Activated CD4-positive, alpha-beta T cell treated with anti-CD3 and anti-CD28 coated beads for 36 hours (primary cell): ENCODE results near the gene SDE2. TPM values are rescaled to one million over a fixed set of nuclear protein-coding genes. Genes with fewer than 3 reads are reported as not detected.
"Not testable (repeated sequence)": the region's sequence is repeated elsewhere in the genome, so short reads cannot be mapped to it uniquely, and the experiment has no call there.

ENCODE experiments used
- ATAC-seq: fragments of 200-7000 bp; cut with Tn5 transposase; one replicate; pipeline ENCODE4 v1.10.0; 2021; ENCODE audit warnings: mild to moderate bottlenecking, moderate library complexity
- CTCF ChIA-PET: fragments of 350-600 bp; sonication (Branson Sonifier 250); formaldehyde crosslinking; loops from one replicate; lab custom pipeline; 2021; ENCODE audit warnings: antibody characterized with exemption; lab: Charles Lee
- POLR2A ChIA-PET: fragments of 350-600 bp; sonication (Branson Sonifier 250); formaldehyde crosslinking; loops from one replicate; lab custom pipeline; 2021; ENCODE audit warnings: antibody characterized with exemption, inconsistent platforms; lab: Charles Lee
- DNase-seq: peaks from one replicate; pipeline ENCODE4 v3.0.0-alpha.2; 2020
- H3K27ac Mint-ChIP-seq: one replicate; pipeline ENCODE4 v1.8.0; 2021; ENCODE audit warnings: mixed read lengths
- H3K27me3 Mint-ChIP-seq: one replicate; pipeline ENCODE4 v1.8.0; 2021; ENCODE audit warnings: mixed read lengths
- H3K36me3 Mint-ChIP-seq: one replicate; pipeline ENCODE4 v1.8.0; 2021; ENCODE audit warnings: low read depth, mixed read lengths
- H3K4me1 Mint-ChIP-seq: one replicate; pipeline ENCODE4 v1.8.0; 2021; ENCODE audit warnings: mixed read lengths
- H3K4me3 Mint-ChIP-seq: one replicate; pipeline ENCODE4 v1.8.0; 2021; ENCODE audit warnings: mild to moderate bottlenecking, moderate library complexity, mixed read lengths
- H3K9me3 Mint-ChIP-seq: one replicate; pipeline ENCODE4 v1.8.0; 2021; ENCODE audit warnings: low read depth, mixed read lengths
- intact Hi-C, 2 experiments: fragments of 100-400 bp; cut with DNase I in 1 of 2; cut with micrococcal nuclease in 1 of 2; formaldehyde crosslinking; loops; one replicate each; pipeline versions ENCODE4 v1.14.2 to v1.15.1; 2022 to 2024; cut with DNase I, micrococcal nuclease
- total RNA-seq, 2 experiments: library from RNA; stranded (reverse); gene quantifications; one replicate each; pipeline ENCODE4 v1.2.3, GENCODE V29; 2021

SDE2 gene
- total RNA-seq, 2 experiments from 2014 or later = 13.5 to 15.0 TPM

DNA sequence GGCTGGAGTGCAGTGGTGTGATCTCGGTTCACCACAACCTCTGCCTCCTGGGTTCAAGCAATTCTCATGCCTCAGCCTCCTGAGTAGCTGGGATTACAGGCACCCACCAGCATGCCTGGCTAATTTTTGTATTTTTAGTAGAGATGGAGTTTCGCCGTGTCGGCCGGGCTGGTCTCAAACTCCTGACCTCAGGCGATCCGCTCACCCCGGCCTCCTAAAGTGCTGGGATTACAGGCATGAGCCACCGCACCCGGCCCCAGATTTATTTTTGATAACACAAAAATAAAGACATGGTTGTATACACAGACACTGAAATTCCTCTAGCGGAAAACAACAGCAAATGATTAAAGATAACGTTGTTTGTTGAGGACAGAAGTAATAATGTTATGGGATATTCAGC, 24.0 kb downstream of the SDE2 start:
- H3K4me1 Mint-ChIP-seq, H3K27ac Mint-ChIP-seq, H3K9me3 Mint-ChIP-seq, H3K36me3 Mint-ChIP-seq, ATAC-seq, H3K4me3 Mint-ChIP-seq, H3K27me3 Mint-ChIP-seq, DNase-seq: not testable (repeated sequence)
- intact Hi-C loops = loop anchor here (5.0 to 10.0 kb wide), 3 partner anchors 53 to 320 kb away; partner anchors contain the start of genes ENAH (in 1 of the 2), PYCR2 (in 1 of the 2) and SRP9 (in 1 of the 2)
- ChIA-PET POLR2A (interaction anchor here (0.6 kb wide), 1 partner anchor 497 kb away, joined by 3 read pairs; no protein-coding TSS in a partner anchor), CTCF (interaction anchor here (0.7 to 2.5 kb wide), 11 partner anchors 9 to 502 kb away, joined by 3 to 17 read pairs (median 4); no protein-coding TSS in a partner anchor)

DNA sequence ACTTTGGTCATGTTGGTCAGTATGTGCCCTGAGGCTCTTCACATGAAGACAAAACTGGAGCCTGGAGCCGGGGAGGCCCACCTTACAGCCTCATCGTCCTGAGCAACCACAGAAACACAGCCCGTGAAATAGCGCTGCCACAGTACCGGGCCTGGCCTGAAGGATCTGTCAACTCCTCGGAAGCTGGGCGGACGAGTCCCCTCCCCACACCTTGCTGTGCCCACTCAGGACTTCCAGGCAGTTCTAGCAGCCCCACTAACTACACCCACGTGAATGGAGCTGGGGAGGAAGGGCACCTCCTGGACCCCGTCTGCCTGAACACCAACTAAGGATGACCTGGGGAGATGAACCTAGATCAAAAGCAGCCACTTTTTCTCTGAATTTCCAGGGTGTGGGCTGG, 24.7 kb downstream of the SDE2 start:
- H3K36me3 Mint-ChIP-seq = peaks cover 4% of the 10 kb centered on the region
- ChIA-PET CTCF (interaction anchor here (0.7 to 2.5 kb wide), 8 partner anchors 10 to 501 kb away, joined by 3 to 17 read pairs (median 4); no protein-coding TSS in a partner anchor), POLR2A (interaction anchor here (0.6 to 0.7 kb wide), 2 partner anchors 393 to 496 kb away, joined by 3 read pairs; no protein-coding TSS in a partner anchor)
- H3K9me3 Mint-ChIP-seq = no peaks in the 10 kb centered on the region
- DNase-seq = no peak
- H3K4me1 Mint-ChIP-seq = peaks cover 4% of the 10 kb centered on the region
- ATAC-seq = no peak
- no peak overlapping the region for H3K27ac Mint-ChIP-seq
- H3K4me3 Mint-ChIP-seq = no peak overlapping the region
- intact Hi-C loops = loop anchor here (5.0 to 10.0 kb wide), 2 partner anchors 62 to 320 kb away; partner anchors contain the start of gene ENAH (in 1 of the 2)
- no peaks in the 10 kb centered on the region for H3K27me3 Mint-ChIP-seq

DNA sequence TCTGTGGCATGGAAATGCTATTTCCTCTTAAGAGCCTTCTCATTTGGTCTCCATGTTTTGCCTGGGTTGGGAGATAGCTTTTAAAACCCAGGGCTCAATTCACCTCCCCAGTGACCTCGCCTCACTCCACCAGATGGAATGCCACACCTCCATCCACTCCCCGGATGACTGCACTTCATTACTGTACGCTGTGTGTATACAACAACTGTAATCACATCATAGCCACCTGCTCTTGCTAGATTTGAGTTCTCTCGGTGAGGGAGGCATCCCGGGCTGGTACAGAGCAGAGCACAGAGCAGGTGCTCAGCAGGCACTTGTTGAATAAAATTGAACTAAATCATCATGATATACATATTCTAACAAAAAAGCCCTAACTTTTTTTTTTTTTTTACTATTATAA, 26.0 kb downstream of the SDE2 start:
- CTCF ChIA-PET = interaction anchor here (0.9 to 3.0 kb wide), 5 partner anchors 10 to 491 kb away, joined by 3 to 14 read pairs (median 4); no protein-coding TSS in a partner anchor
- ATAC-seq (no peak), DNase-seq (no peak)
- intact Hi-C loops = loop anchor here (5.0 to 10.0 kb wide), 2 partner anchors 61 to 318 kb away; partner anchors contain the start of gene ENAH (in 1 of the 2)
- no peaks in the 10 kb centered on the region for H3K9me3 Mint-ChIP-seq
- no peaks in the 10 kb centered on the region for H3K27me3 Mint-ChIP-seq
- no peak overlapping the region for H3K27ac Mint-ChIP-seq
- no peak overlapping the region for H3K4me3 Mint-ChIP-seq
- H3K36me3 Mint-ChIP-seq = peaks cover 4% of the 10 kb centered on the region
- peaks cover 4% of the 10 kb centered on the region for H3K4me1 Mint-ChIP-seq
- POLR2A ChIA-PET = interaction anchor here (0.6 kb wide), 1 partner anchor 164 kb away, joined by 3 read pairs; no protein-coding TSS in a partner anchor

DNA sequence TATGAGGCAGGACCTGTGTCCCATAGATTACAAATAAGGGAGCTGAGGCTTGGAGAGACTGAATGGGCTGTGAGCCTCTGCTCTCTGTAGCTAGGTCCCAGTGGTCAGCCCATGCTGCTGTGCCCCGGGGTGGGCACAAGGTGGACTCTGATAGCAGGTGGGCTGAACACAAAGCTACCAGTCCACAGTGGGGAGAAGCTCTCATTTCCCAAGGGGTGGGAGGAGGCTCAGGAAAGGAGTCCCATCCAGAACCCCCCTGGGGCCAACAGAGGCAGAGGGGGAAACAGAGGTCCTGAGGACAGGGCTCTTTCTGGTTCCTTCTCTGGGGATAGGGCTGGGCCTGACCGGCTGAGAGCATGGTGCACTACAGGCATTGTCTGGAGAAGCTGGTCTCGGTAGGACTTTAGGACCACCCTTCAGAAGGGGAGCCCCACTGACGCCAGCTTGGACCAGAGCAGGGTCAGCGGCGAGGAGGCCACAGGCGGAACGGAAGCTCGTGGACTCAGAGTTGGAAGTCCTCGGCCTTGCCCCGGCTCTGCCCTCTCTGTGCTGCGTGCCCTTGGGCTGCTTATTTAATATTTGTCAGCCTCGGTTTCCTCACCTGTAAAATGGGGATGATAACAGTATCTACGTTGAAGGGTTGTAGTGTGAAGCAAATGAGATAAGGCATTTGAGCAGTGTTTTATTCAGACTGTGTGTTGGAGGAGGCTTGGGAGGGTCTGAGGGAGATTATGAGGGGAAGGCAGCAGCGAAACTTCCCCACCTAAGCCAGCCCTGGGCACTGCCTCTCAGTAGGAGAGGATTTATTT, 26.6 kb downstream of the SDE2 start:
- peaks cover 4% of the 10 kb centered on the region for H3K36me3 Mint-ChIP-seq
- no peak overlapping the region for H3K4me3 Mint-ChIP-seq
- H3K9me3 Mint-ChIP-seq = no peaks in the 10 kb centered on the region
- POLR2A ChIA-PET = interaction anchor here (0.6 kb wide), 2 partner anchors 37 to 164 kb away, joined by 3 read pairs; no protein-coding TSS in a partner anchor
- peaks cover 4% of the 10 kb centered on the region for H3K4me1 Mint-ChIP-seq
- H3K27me3 Mint-ChIP-seq = no peaks in the 10 kb centered on the region
- intact Hi-C loops = loop anchor here (5.0 to 10.0 kb wide), 2 partner anchors 60 to 318 kb away; partner anchors contain the start of gene ENAH (in 1 of the 2)
- H3K27ac Mint-ChIP-seq = no peak overlapping the region
- ATAC-seq (no peak), DNase-seq (no peak)
- CTCF ChIA-PET = interaction anchor here (0.8 to 3.0 kb wide), 6 partner anchors 9 to 498 kb away, joined by 3 to 14 read pairs (median 4); no protein-coding TSS in a partner anchor

DNA sequence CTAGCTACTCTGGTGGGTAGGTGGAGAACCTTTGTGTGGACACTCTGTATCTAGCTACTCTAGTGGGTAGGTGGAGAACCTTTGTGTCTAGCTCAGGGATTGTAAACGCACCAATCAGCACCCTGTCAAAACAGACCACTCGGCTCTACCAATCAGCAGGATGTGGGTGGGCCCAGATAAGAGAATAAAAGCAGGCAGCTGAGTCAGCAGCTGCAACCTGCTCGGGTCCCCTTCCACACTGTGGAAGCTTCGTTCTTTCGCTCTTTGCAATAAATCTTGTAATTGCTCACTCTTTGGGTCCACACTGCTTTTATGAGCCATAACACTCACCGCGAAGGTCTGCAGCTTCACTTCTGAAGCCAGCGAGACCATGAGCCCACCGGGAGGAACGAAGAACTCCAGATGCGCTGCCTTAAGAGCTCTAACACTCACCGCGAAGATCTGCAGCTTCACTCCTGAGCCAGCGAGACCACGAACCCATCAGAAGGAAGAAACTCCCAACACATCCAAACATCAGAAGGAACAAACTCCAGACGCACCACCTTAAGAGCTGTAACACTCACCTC, 28.5 kb downstream of the SDE2 start:
- H3K9me3 Mint-ChIP-seq, ATAC-seq, H3K36me3 Mint-ChIP-seq, DNase-seq, H3K27me3 Mint-ChIP-seq, POLR2A ChIA-PET, H3K27ac Mint-ChIP-seq, H3K4me1 Mint-ChIP-seq, H3K4me3 Mint-ChIP-seq: not testable (repeated sequence)
- intact Hi-C loops = loop anchor here (5.0 to 10.0 kb wide), 2 partner anchors 58 to 316 kb away; partner anchors contain the start of gene ENAH (in 1 of the 2)
- CTCF ChIA-PET = interaction anchor here (0.6 to 0.9 kb wide), 3 partner anchors 9 to 502 kb away, joined by 3 read pairs; no protein-coding TSS in a partner anchor

DNA sequence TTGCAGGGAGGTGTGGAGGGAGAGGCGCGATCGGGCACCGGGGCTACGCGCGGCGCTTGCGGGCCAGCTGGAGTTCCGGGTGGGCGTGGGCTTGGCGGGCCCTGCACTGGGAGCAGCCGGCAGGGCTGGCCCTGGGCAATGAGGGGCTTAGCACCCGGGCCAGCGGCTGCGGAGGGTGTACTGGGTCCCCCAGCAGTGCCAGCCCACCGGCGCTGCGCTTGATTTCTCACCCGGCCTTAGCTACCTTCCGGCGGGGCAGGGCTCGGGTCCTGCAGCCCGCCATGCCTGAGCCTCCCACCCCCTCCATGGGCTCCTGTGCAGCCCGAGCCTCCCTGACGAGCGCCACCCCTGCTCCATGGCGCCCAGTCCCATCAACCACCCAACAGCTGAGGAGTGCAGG, 29.4 kb downstream of the SDE2 start:
- POLR2A ChIA-PET, ATAC-seq, H3K4me3 Mint-ChIP-seq, H3K27ac Mint-ChIP-seq, H3K9me3 Mint-ChIP-seq, H3K27me3 Mint-ChIP-seq, H3K4me1 Mint-ChIP-seq, H3K36me3 Mint-ChIP-seq, DNase-seq: not testable (repeated sequence)
- intact Hi-C loops = loop anchor here (5.0 to 10.0 kb wide), 2 partner anchors 57 to 315 kb away; partner anchors contain the start of gene ENAH (in 1 of the 2)
- CTCF ChIA-PET = interaction anchor here (1.1 kb wide), 1 partner anchor 9 kb away, joined by 4 read pairs; no protein-coding TSS in a partner anchor

DNA sequence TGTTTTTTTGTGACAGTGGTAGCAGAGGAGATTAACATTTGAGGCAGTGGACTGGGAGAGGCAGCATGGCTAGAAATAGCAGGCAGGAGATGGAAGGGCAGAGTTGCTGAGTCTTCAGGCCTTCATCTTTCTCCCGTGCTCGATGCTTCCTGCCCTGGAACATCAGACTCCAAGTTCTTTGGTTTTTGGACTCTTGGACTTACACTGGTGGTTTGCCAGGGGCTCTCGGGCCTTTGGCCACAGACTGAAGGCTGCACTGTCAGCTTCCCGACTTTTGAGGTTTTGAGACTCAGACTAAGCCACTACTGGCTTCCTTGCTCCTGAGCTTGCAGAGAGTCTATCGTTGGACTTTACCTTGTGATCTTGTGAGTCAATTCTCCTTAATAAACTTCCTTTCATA, 33.9 kb downstream of the SDE2 start:
- no peak for DNase-seq
- ChIA-PET CTCF (no interaction called here), POLR2A (no interaction called here)
- Mint-ChIP-seq H3K4me1 (peaks cover 2% of the 10 kb centered on the region), H3K27me3 (peaks cover 2% of the 10 kb centered on the region), H3K4me3 (no peak overlapping the region), H3K27ac (no peak overlapping the region), H3K36me3 (no peaks in the 10 kb centered on the region), H3K9me3 (no peaks in the 10 kb centered on the region)
- no peak for ATAC-seq
- intact Hi-C loops = no loop called here

DNA sequence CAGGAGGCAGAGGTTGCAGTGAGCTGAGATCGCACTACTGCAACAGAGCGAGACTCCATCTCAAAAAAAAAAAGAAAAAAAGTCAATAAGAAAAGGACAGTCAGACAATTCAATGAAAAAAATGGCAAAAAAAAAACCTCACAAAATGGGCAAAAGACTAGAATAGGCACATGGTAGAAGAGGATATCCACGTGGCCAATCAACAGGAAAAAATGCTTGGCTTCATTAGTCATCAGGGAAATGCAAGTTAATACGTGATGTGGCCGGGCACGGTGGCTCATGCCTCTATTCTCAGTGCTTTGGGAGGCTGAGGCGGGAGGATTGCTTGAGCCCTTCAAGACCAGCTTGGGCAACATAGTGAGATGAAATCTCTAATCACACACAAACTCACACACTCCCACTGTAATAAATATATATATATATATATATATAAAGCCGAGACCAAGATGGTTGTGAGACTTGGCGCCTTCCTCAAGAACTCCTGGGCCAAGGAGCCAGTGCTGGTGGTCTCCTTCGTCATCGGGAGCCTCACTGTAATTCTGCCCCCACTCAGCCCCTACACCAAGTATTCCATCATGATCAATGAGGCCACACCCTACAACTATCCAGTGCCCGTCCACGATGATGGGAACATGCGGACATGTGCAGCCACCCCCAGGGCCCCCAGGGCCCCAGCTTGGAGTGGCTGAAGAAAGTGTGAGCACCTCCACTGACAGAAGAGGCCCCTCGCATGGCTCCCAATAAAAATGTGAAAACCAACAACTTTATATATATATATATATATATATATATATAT, 35.2 kb downstream of the SDE2 start:
- CTCF ChIA-PET = interaction anchor here (0.7 to 3.6 kb wide), 15 partner anchors 9 to 483 kb away, joined by 3 to 21 read pairs (median 4); no protein-coding TSS in a partner anchor
- Mint-ChIP-seq H3K27ac (no peak overlapping the region), H3K4me1 (peaks cover 2% of the 10 kb centered on the region), H3K4me3 (no peak overlapping the region), H3K36me3 (no peaks in the 10 kb centered on the region), H3K9me3 (no peaks in the 10 kb centered on the region), H3K27me3 (peaks cover 2% of the 10 kb centered on the region)
- ATAC-seq (no peak), DNase-seq (no peak)
- POLR2A ChIA-PET = no interaction called here
- intact Hi-C loops = no loop called here

DNA sequence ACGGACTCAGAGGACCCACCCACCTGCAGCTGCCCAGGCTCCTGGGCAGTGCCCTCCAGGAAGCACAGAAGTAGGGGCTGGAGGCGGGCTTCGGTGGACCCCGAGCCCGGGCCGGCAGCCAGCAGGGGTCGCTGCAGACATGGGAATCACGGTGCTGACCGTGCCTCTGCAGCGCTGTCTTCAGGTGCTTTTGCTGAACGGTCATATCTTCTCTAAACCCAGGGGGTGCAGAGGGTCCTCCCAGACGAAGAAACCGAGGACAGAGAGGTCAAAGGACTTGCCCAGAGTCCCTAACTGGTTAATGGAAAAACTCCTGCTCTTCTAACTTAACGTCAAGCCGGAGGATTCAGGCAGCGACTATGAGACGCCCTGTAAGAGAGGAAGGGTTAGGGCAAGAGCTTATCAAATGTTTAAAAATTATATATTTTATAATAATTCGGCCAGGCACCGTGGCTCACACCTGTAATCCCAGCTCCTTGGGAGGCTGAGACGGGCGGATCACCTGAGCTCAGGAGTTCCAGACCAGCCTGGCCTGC, 36.6 kb downstream of the SDE2 start:
- peak; percentile 86 for ATAC-seq
- Mint-ChIP-seq H3K27me3 (peaks cover 2% of the 10 kb centered on the region), H3K4me3 (no peak overlapping the region), H3K36me3 (no peaks in the 10 kb centered on the region), H3K27ac (no peak overlapping the region), H3K4me1 (peaks cover 2% of the 10 kb centered on the region), H3K9me3 (no peaks in the 10 kb centered on the region)
- intact Hi-C loops = loop anchor here in 1 of 2 experiments (1.0 kb wide), 1 partner anchor 159 kb away; no protein-coding TSS in a partner anchor
- CTCF ChIA-PET = interaction anchor here (0.7 to 3.6 kb wide), 24 partner anchors 8 to 676 kb away, joined by 3 to 21 read pairs (median 4); partner anchors contain the start of gene LEFTY1
- POLR2A ChIA-PET = no interaction called here
- DNase-seq = peak; percentile 84
